GM12801 (cell line): ENCODE measurements around the gene MYCBP2.

Source experiments
- CTCF ChIP-seq: IDR thresholded peaks from one replicate; pipeline ENCODE4 v1.5.1; 2011; ENCODE audit warnings: control low read depth; ENCODE audit not compliant: insufficient read length; ENCODE audit errors: extremely low read depth

MYCBP2 gene

GRCh38 chr13:77014906-77015685 lies 311.8 kb downstream of the MYCBP2 start:
- TF ChIP-seq CTCF, result no peak

- TF ChIP-seq CTCF, result no peak
Measured at GRCh38 chr13:77013853-77014542, 312.9 kb downstream of the MYCBP2 start.

GRCh38 chr13:77009011-77009410 lies 317.9 kb downstream of the MYCBP2 start:
- no peak for TF ChIP-seq CTCF

- TF ChIP-seq CTCF, result no peak
Measured at GRCh38 chr13:77002590-77003190, 324.2 kb downstream of the MYCBP2 start.

GRCh38 chr13:77001963-77002587 lies 324.8 kb downstream of the MYCBP2 start:
- no peak for TF ChIP-seq CTCF

- TF ChIP-seq CTCF, result no peak
Measured at GRCh38 chr13:77001540-77001939, 325.4 kb downstream of the MYCBP2 start.

GRCh38 chr13:77000475-77000874 lies 326.4 kb downstream of the MYCBP2 start:
- TF ChIP-seq CTCF, result no peak
